ENCODE measurements around the gene PXDC1. TPM values are rescaled to one million over a fixed set of nuclear protein-coding genes. Genes with fewer than 3 reads are reported as not detected.
"Not testable (repeated sequence)": the region's sequence is repeated elsewhere in the genome, so short reads cannot be mapped to it uniquely, and the experiment has no call there.

Gene PXDC1
- total and polyA plus RNA-seq, 4 donors = 24.1 to 106 (median 77.6) TPM

DNA sequence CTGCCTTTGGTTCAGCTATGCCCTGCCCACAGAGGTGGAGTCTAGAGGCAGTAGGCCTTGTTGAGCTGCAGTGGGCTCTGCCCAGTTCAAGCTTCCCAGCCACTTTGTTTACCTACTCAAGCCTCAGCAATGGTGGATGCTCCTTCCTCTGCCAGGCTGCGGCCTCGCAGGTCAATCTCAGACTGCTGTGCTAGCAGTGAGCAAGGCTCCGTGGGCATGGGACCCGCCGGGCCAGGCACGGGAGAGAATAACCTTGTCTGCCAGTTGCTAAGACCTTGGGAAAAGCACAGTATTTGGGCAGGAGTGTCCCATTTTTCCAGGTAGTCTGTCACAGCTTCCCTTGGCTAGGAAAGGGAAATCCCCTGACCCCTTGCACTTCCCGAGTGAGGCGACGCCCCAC, 73.8 kb downstream of the PXDC1 start:
- not testable (repeated sequence) for H3K9ac ChIP-seq (ENCODE audit: low read depth in 1 of 2, low read length in 2 of 2); H3K9me3 ChIP-seq (ENCODE audit: control insufficient read depth in 4 of 4, low read length in 3 of 4); H3K27me3 ChIP-seq (ENCODE audit: control insufficient read depth in 4 of 4, insufficient read depth in 4 of 4, low read length in 3 of 4); H3K4me1 ChIP-seq (ENCODE audit: control insufficient read depth in 4 of 4, insufficient read depth in 4 of 4, low read length in 3 of 4); H3K36me3 ChIP-seq (ENCODE audit: control insufficient read depth in 4 of 4, insufficient read depth in 3 of 4, low read depth in 1 of 4, low read length in 3 of 4); H3K4me3 ChIP-seq (ENCODE audit: low read depth in 1 of 3, low read length in 3 of 3); DNase-seq (ENCODE audit: low spot score); H3K27ac ChIP-seq (ENCODE audit: low read depth in 1 of 2, low read length in 2 of 2)
- peak in 1 of 2 donors; percentile 1 for TF ChIP-seq HNF4A (conservative IDR thresholded peaks at IDR 0.05)
- WGBS = 95% methylated on average over 9 of the region's 9 CpGs

DNA sequence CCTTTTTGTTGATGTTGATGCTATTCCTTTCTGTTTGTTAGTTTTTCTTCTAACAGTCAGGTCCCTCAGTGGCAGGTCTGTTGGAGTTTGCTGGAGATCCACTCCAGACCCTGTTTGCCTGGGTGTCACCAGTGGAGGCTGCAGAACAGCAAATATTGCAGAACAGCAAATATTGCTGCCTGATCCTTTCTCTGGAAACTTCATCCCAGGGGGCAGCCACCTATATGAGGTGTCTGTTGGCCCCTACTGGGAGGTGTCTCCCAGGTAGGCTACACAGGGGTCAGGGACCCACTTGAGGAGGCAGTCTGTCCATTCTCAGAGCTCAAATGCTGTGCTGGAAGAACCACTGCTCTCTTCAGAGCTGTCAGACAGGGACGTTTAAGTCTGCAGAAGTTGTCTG, 74.2 kb downstream of the PXDC1 start:
- not testable (repeated sequence) for H3K27me3 ChIP-seq (ENCODE audit: control insufficient read depth in 4 of 4, insufficient read depth in 4 of 4, low read length in 3 of 4); H3K4me3 ChIP-seq (ENCODE audit: low read depth in 1 of 3, low read length in 3 of 3); H3K4me1 ChIP-seq (ENCODE audit: control insufficient read depth in 4 of 4, insufficient read depth in 4 of 4, low read length in 3 of 4); H3K9ac ChIP-seq (ENCODE audit: low read depth in 1 of 2, low read length in 2 of 2); H3K36me3 ChIP-seq (ENCODE audit: control insufficient read depth in 4 of 4, insufficient read depth in 3 of 4, low read depth in 1 of 4, low read length in 3 of 4); DNase-seq (ENCODE audit: low spot score); H3K27ac ChIP-seq (ENCODE audit: low read depth in 1 of 2, low read length in 2 of 2); H3K9me3 ChIP-seq (ENCODE audit: control insufficient read depth in 4 of 4, low read length in 3 of 4)
- TF ChIP-seq HNF4G (IDR thresholded peaks at IDR 0.05) (peak; percentile 31), SP1 (IDR thresholded peaks at IDR 0.05) (peak; percentile 62), RAD21 (IDR thresholded peaks at IDR 0.05) (peak in 1 of 2 donors; percentile 38), HNF4A (conservative IDR thresholded peaks at IDR 0.05) (peak in 1 of 2 donors; percentile 54), RXRA (IDR thresholded peaks at IDR 0.05) (peak in 1 of 2 donors; percentile 80), ATF3 (IDR thresholded peaks at IDR 0.05) (peak; percentile 16)
- WGBS = 59% methylated on average over 1 of the region's 1 CpG

Small RNAs within 50 kb of the gene (small RNA-seq; reads per million reads assigned to genes)
- not detected for gene AL033523.1

Other genes with a start within 250 kb of the PXDC1 start
- 10 to 100 TPM in 1 of 2 donors, 1 to 10 TPM in 1; 8.8 to 10.2 TPM for gene FAM50B, start 97.7 kb upstream of the PXDC1 start, total RNA-seq
- 10 to 100 TPM; 11.9 to 12.3 TPM for gene FAM50B, start 97.7 kb upstream of the PXDC1 start, polyA plus RNA-seq

All from liver (tissue), 10 donors.